Measurements from ENCODE around the gene TGM5. TPM values are rescaled to one million over a fixed set of nuclear protein-coding genes. Genes with fewer than 3 reads are reported as not detected.

TGM5 gene
- total RNA-seq, 1 experiment from 2014 or later = not detected

DNA sequence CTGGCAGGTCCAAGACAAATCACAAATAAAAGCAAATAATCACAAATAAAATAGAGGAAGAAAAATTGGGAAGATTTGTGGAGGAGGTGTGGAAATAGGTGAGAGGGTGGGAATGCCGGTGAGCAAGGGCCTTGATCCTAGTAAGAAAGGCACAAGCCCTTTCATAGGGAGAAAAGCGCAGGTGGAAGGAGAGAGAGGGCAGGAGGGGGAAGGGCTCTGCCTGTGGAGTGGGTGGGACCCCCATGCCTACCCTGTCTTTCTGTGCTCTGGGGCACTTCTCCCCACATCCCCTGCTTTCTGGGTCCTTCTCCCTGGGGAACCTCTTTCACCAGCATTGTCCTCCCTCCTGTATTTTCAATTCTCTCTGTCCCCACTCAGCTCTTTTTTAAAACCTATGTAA is 711 bp upstream of the TGM5 start:
- peaks cover 3% of the 10 kb centered on the region; the same call in 1 of the 2 replicates for H3K9me3 Mint-ChIP-seq
- H3K27ac Mint-ChIP-seq = no peak overlapping the region
- ChIA-PET CTCF (interaction anchor here (0.9 to 7.4 kb wide), 7 partner anchors 13 to 63 kb away, joined by 3 to 89 read pairs (median 7); no protein-coding TSS in a partner anchor), POLR2A (no interaction called here)
- TF ChIP-seq, protein P1, sequence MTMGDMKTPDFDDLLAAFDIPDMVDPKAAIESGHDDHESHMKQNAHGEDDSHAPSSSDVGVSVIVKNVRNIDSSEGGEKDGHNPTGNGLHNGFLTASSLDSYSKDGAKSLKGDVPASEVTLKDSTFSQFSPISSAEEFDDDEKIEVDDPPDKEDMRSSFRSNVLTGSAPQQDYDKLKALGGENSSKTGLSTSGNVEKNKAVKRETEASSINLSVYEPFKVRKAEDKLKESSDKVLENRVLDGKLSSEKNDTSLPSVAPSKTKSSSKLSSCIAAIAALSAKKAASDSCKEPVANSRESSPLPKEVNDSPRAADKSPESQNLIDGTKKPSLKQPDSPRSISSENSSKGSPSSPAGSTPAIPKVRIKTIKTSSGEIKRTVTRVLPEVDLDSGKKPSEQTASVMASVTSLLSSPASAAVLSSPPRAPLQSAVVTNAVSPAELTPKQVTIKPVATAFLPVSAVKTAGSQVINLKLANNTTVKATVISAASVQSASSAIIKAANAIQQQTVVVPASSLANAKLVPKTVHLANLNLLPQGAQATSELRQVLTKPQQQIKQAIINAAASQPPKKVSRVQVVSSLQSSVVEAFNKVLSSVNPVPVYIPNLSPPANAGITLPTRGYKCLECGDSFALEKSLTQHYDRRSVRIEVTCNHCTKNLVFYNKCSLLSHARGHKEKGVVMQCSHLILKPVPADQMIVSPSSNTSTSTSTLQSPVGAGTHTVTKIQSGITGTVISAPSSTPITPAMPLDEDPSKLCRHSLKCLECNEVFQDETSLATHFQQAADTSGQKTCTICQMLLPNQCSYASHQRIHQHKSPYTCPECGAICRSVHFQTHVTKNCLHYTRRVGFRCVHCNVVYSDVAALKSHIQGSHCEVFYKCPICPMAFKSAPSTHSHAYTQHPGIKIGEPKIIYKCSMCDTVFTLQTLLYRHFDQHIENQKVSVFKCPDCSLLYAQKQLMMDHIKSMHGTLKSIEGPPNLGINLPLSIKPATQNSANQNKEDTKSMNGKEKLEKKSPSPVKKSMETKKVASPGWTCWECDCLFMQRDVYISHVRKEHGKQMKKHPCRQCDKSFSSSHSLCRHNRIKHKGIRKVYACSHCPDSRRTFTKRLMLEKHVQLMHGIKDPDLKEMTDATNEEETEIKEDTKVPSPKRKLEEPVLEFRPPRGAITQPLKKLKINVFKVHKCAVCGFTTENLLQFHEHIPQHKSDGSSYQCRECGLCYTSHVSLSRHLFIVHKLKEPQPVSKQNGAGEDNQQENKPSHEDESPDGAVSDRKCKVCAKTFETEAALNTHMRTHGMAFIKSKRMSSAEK (CRISPR knock-in tag; IDR thresholded peaks at IDR 0.05; ENCODE audit: borderline replicate concordance) = no peak
- TF ChIP-seq ZNF263 (CRISPR knock-in tag; IDR thresholded peaks at IDR 0.05; ENCODE audit: low read depth) (no peak), ATF3 (CRISPR knock-in tag; conservative IDR thresholded peaks at IDR 0.05) (no peak), NFYB (CRISPR knock-in tag; conservative IDR thresholded peaks at IDR 0.05; ENCODE audit: low read depth) (no peak), ZNF219 (CRISPR knock-in tag; IDR thresholded peaks at IDR 0.05; ENCODE audit: borderline replicate concordance) (no peak), ZNF281 (CRISPR knock-in tag; IDR thresholded peaks at IDR 0.05) (no peak), NR3C1 (CRISPR knock-in tag; conservative IDR thresholded peaks at IDR 0.05; ENCODE audit: low read depth) (no peak), TCF7 (CRISPR knock-in tag; IDR thresholded peaks at IDR 0.05; ENCODE audit: low read depth) (no peak), RELA (CRISPR knock-in tag; IDR thresholded peaks at IDR 0.05; ENCODE audit: borderline replicate concordance) (no peak), ZNF317 (CRISPR knock-in tag; IDR thresholded peaks at IDR 0.05; ENCODE audit: borderline replicate concordance, low read depth) (no peak), MXD4 (CRISPR knock-in tag; IDR thresholded peaks at IDR 0.05; ENCODE audit: borderline replicate concordance) (no peak), ATF1 (CRISPR knock-in tag; IDR thresholded peaks at IDR 0.05) (no peak), IRF2 (CRISPR knock-in tag; IDR thresholded peaks at IDR 0.05; ENCODE audit: borderline replicate concordance, low read depth) (no peak), JUN (CRISPR knock-in tag; IDR thresholded peaks at IDR 0.05) (no peak), ZNF671 (CRISPR knock-in tag; IDR thresholded peaks at IDR 0.05) (no peak), EMX1 (CRISPR knock-in tag; IDR thresholded peaks at IDR 0.05) (no peak)
- TF ChIP-seq, protein P2, sequence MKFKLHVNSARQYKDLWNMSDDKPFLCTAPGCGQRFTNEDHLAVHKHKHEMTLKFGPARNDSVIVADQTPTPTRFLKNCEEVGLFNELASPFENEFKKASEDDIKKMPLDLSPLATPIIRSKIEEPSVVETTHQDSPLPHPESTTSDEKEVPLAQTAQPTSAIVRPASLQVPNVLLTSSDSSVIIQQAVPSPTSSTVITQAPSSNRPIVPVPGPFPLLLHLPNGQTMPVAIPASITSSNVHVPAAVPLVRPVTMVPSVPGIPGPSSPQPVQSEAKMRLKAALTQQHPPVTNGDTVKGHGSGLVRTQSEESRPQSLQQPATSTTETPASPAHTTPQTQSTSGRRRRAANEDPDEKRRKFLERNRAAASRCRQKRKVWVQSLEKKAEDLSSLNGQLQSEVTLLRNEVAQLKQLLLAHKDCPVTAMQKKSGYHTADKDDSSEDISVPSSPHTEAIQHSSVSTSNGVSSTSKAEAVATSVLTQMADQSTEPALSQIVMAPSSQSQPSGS (CRISPR knock-in tag; IDR thresholded peaks at IDR 0.05; ENCODE audit: borderline replicate concordance, low read depth) = no peak
- TF ChIP-seq, protein P3, sequence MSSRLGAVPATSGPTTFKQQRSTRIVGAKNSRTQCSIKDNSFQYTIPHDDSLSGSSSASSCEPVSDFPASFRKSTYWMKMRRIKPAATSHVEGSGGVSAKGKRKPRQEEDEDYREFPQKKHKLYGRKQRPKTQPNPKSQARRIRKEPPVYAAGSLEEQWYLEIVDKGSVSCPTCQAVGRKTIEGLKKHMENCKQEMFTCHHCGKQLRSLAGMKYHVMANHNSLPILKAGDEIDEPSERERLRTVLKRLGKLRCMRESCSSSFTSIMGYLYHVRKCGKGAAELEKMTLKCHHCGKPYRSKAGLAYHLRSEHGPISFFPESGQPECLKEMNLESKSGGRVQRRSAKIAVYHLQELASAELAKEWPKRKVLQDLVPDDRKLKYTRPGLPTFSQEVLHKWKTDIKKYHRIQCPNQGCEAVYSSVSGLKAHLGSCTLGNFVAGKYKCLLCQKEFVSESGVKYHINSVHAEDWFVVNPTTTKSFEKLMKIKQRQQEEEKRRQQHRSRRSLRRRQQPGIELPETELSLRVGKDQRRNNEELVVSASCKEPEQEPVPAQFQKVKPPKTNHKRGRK (CRISPR knock-in tag; IDR thresholded peaks at IDR 0.05; ENCODE audit: borderline replicate concordance) = no peak
- TF ChIP-seq, protein P4, sequence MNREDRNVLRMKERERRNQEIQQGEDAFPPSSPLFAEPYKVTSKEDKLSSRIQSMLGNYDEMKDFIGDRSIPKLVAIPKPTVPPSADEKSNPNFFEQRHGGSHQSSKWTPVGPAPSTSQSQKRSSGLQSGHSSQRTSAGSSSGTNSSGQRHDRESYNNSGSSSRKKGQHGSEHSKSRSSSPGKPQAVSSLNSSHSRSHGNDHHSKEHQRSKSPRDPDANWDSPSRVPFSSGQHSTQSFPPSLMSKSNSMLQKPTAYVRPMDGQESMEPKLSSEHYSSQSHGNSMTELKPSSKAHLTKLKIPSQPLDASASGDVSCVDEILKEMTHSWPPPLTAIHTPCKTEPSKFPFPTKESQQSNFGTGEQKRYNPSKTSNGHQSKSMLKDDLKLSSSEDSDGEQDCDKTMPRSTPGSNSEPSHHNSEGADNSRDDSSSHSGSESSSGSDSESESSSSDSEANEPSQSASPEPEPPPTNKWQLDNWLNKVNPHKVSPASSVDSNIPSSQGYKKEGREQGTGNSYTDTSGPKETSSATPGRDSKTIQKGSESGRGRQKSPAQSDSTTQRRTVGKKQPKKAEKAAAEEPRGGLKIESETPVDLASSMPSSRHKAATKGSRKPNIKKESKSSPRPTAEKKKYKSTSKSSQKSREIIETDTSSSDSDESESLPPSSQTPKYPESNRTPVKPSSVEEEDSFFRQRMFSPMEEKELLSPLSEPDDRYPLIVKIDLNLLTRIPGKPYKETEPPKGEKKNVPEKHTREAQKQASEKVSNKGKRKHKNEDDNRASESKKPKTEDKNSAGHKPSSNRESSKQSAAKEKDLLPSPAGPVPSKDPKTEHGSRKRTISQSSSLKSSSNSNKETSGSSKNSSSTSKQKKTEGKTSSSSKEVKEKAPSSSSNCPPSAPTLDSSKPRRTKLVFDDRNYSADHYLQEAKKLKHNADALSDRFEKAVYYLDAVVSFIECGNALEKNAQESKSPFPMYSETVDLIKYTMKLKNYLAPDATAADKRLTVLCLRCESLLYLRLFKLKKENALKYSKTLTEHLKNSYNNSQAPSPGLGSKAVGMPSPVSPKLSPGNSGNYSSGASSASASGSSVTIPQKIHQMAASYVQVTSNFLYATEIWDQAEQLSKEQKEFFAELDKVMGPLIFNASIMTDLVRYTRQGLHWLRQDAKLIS (CRISPR knock-in tag; IDR thresholded peaks at IDR 0.05; ENCODE audit: borderline replicate concordance) = no peak
- no peak overlapping the region for H3K4me3 Mint-ChIP-seq
- H3K36me3 Mint-ChIP-seq = no peaks in the 10 kb centered on the region
- H3K4me1 Mint-ChIP-seq = no peaks in the 10 kb centered on the region
- ATAC-seq (no peak), DNase-seq (ENCODE audit: low spot score) (no peak)
- H3K27me3 Mint-ChIP-seq (ENCODE audit: low read depth) = peaks cover 3% of the 10 kb centered on the region; the same call in 1 of the 2 replicates

Data from WTC11 (cell line).